Measurements from ENCODE around the gene USP9X. TPM values are rescaled to one million over a fixed set of nuclear protein-coding genes. Genes with fewer than 3 reads are reported as not detected.

USP9X gene
- polyA plus RNA-seq, 1 of the 3 experiments (the other 2 are of a cell fraction): 13.2 TPM

- TF ChIP-seq YY1 (IDR thresholded peaks at IDR 0.05; ENCODE audit: low read depth) (no peak), NFIC (IDR thresholded peaks at IDR 0.05; ENCODE audit: borderline replicate concordance) (peak; percentile 89), FOXM1 (IDR thresholded peaks at IDR 0.05; ENCODE audit: low read depth) (peak; percentile 53; the same call in 1 of the 2 replicates), POLR2AphosphoS5 (IDR thresholded peaks at IDR 0.05; ENCODE audit: low read depth, low read length) (peak; percentile 72; the same call in 1 of the 2 replicates), FOSL2 (IDR thresholded peaks at IDR 0.05; ENCODE audit: borderline replicate concordance, low read depth) (peak; percentile 92), EP300 (IDR thresholded peaks at IDR 0.05; ENCODE audit: borderline replicate concordance in 1 of 2, low read depth in 1 of 2, low read length in 1 of 2) (peak in 1 of 2 experiments; percentile 62; a peak in 1 of 4 replicates), ELF1 (IDR thresholded peaks at IDR 0.05) (no peak), PBX3 (IDR thresholded peaks at IDR 0.05) (peak; percentile 89), CTCF (IDR thresholded peaks at IDR 0.05) (peak; percentile 32; the same call in 1 of the 2 replicates), RXRA (IDR thresholded peaks at IDR 0.05; ENCODE audit: borderline replicate concordance, low read depth) (no peak), TCF12 (IDR thresholded peaks at IDR 0.05) (peak; percentile 94), USF2 (IDR thresholded peaks at IDR 0.05; ENCODE audit: borderline replicate concordance, low read depth, low read length) (no peak), JUND (IDR thresholded peaks at IDR 0.05) (peak; percentile 88), MAX (IDR thresholded peaks at IDR 0.05; ENCODE audit: low read depth) (0 out of 2 replicates have a peak, but pooled peaks have one; percentile 19), MEF2A (IDR thresholded peaks at IDR 0.05; ENCODE audit: borderline replicate concordance, low read depth) (no peak), TEAD4 (IDR thresholded peaks at IDR 0.05; ENCODE audit: borderline replicate concordance, insufficient read depth) (peak; percentile 69; the same call in 1 of the 2 replicates)
- Histone ChIP-seq H3K36me3 (replicated peaks in 1 of 2; ENCODE audit: control insufficient read depth in 1 of 2, insufficient read depth in 2 of 2, low read length in 1 of 2) (peaks cover 68 to 76% of the 10 kb centered on the region in 2 experiments), H3K27ac (ENCODE audit: low read depth in 2 of 2, low read length in 1 of 2) (peak overlapping the region; percentile 16 to 53; a peak in 3 of 4 replicates), H3K9ac (no peak overlapping the region), H3K4me1 (ENCODE audit: control insufficient read depth in 1 of 2, insufficient read depth in 2 of 2, low read depth in 1 of 2, low read length in 1 of 2) (peaks cover 0 to 24% of the 10 kb centered on the region in 2 experiments; a peak in 1 of 4 replicates), H3K9me3 (no peaks in the 10 kb centered on the region), H4K20me1 (ENCODE audit: insufficient read depth) (peaks cover 16% of the 10 kb centered on the region), H3K79me2 (ENCODE audit: insufficient read depth) (peaks cover 13% of the 10 kb centered on the region; the same call in 1 of the 2 replicates), H3F3A (replicated peaks; ENCODE audit: insufficient read depth) (peaks cover 49% of the 10 kb centered on the region), H3K27me3 (ENCODE audit: insufficient read depth) (no peaks in the 10 kb centered on the region), H3K4me3 (ENCODE audit: low read depth in 2 of 2, low read length in 1 of 2) (no peak overlapping the region), H3K9me2 (no peaks in the 10 kb centered on the region), H2AFZ (ENCODE audit: low read depth) (no peak overlapping the region), H3K4me2 (0 out of 2 replicates have a peak overlapping the region, but pooled peaks have one; percentile 16)
- no peak for DNase-seq
- CTCF ChIA-PET: interaction anchor here (1.0 to 1.3 kb wide), 2 partner anchors 8 to 10 kb away, joined by 3 to 6 read pairs; no protein-coding TSS in a partner anchor
- WGBS (ENCODE audit: low lambda C conversion rate): 65% methylated on average over 2 of the region's 2 CpGs
- POLR2A ChIA-PET: no interaction called here
These were observed 60.8 kb downstream of the USP9X start for GRCh38 chrX:41145920-41146608.

All from SK-N-SH (cell line).